ENCODE measurements around the gene CPLX3.

GRCh38 chr15:74857671-74858368 lies 31.4 kb downstream of the CPLX3 start:
- no peak for TF ChIP-seq EP300 (IDR thresholded peaks at IDR 0.05)
- no peak for TF ChIP-seq POLR2AphosphoS5 (IDR thresholded peaks at IDR 0.05)
- TF ChIP-seq, protein P1, sequence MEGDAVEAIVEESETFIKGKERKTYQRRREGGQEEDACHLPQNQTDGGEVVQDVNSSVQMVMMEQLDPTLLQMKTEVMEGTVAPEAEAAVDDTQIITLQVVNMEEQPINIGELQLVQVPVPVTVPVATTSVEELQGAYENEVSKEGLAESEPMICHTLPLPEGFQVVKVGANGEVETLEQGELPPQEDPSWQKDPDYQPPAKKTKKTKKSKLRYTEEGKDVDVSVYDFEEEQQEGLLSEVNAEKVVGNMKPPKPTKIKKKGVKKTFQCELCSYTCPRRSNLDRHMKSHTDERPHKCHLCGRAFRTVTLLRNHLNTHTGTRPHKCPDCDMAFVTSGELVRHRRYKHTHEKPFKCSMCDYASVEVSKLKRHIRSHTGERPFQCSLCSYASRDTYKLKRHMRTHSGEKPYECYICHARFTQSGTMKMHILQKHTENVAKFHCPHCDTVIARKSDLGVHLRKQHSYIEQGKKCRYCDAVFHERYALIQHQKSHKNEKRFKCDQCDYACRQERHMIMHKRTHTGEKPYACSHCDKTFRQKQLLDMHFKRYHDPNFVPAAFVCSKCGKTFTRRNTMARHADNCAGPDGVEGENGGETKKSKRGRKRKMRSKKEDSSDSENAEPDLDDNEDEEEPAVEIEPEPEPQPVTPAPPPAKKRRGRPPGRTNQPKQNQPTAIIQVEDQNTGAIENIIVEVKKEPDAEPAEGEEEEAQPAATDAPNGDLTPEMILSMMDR (IDR thresholded peaks at IDR 0.05), result no peak
- no peak for TF ChIP-seq POLR2A (IDR thresholded peaks at IDR 0.05; ENCODE audit: low read depth)

Data from esophagus muscularis mucosa (tissue), 4 donors.